ENCODE measurements around the gene CD53.

Gene CD53

DNA sequence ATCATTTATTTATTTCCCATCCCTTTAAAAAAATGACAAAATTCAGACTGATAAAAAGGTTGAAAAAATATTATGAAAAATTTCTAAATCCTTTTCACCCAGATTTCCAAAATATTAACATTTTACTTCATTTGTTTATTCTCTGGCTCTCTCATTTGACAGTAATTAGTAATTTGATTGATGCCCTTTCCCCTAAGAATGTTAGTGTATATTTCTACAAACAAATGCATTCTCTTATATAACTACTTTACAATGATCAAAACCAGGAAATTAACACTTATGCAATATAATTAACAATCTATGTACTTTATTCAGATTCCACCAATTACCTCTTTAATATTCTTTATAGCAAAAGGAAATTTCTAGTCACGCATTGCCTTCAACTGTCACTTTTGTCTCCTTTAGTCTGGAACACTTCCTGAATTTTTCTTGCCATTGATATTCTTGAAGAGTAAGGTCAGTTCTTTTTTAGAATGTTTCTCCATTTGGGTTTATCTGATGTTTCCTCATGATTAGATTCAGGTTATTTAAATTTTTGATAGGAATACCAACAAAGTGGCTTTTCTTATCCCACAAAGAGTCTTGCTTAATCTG is 3.9 kb downstream of the CD53 start:
- DNase-seq: no peak

DNA sequence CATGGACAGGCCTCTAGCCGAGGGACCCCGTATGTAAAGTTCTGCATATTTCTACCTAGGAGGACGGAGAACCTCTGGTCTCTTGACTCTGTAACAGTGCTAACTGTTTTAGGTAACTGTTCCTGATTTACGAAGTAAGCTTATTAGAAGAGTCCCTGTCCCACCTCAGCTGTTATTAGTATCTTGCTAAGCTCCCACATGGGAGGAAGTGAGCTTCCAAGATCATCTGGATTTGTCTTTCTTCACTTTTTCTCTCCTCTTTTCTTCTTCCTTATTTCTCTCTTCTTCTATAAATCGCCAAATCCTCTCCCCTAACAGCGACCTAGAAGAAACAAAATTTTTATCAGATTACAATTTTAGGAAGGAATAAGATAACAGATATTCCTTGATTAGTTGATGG is 4.4 kb downstream of the CD53 start:
- DNase-seq: no peak

DNA sequence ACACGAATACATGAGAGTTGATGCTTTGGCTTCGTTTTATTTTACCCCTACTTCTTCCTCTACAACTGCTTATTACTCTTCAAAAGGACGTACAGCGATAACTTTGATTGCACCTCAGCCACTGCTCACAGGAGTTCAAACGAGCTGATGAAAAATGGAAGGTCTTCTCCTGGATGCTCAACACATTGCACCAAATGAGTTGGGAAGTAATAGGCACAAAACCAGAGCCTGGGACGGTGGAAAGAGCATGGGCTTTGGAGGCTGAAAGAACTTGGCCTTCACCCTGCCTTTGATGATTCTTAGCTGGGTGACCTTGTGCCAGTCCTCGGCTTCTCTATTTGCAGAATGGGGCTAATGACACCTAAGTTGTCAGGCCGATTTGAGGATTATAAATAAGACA is 4.8 kb downstream of the CD53 start:
- no peak for DNase-seq

DNA sequence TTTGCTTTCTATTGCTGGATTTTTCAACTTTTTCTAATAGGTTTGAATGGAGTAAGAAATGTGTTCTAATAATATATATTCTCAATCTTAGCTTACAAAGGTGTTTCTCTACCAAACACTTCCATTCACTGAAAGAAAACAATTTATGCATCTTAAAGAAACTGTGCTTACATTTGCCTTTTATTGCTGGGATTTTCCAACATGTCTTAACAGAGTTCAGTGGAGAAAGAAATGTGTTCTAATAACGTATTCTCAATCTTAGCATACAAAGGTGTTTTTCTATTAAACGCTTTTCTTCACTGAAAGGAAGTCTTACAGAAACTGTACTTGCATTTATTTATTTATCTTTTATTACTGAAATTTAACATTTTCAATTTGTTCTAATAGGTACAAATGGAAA is 5.6 kb downstream of the CD53 start:
- no peak for DNase-seq

DNA sequence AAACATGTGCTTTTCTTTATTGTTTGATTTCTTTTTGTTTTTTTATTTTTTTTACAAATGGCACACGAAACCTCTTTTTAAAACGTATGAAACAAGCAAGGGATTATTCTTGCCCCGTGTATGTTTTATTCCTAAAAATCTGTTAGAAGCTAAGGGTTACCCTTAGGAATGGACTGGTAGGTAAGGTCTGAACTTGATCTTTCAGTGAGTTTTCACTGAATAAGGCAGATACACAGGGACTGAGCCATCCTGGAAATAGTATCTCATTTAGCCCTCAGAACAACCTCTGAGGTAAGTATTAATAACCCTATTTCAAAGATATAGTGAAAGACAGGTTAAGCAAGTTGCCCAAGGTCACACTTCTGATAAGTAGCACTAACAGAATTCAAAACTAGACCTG is 6.0 kb downstream of the CD53 start:
- no peak for DNase-seq

DNA sequence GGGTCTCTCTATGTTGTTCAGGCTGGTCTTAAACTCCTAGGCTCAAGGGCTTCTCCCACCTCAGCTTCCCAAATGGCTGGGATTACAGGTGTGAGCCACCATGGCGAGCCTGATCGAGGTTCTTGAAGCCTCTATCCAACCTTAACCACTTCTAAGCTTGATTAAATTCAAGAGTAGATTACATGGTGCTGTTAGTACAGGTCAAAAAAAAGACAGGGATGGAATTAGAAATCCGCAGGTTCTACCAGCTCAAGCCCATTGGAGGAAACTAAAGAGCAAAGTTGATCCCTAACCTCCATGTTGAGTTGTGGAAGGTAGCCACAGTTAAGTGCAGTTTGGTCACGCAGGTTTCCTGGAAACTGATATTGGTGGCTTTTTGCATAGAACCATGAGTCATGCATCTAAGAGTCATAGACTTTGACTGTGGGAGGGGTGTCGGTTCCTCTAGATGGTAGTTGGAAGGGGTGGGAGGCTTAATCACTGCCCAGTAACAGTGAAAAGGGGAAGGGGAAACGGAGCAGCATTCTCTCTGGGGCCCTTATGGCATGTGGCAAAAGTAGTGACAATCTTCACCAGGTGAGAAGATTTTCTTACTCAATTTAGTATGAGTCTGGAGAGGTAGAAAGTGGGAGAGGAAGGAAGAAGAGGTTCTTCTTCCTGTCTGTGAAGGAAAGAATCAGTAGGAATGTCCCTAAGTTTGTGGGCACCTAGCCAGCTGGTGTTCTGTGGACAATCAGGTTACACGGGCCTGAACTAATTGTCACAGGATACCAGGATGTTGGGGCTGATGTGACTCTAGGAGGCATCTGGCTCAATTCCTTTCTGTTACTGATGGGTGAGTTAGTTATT is 7.0 kb downstream of the CD53 start:
- DNase-seq: peak; percentile 84 to 89

DNA sequence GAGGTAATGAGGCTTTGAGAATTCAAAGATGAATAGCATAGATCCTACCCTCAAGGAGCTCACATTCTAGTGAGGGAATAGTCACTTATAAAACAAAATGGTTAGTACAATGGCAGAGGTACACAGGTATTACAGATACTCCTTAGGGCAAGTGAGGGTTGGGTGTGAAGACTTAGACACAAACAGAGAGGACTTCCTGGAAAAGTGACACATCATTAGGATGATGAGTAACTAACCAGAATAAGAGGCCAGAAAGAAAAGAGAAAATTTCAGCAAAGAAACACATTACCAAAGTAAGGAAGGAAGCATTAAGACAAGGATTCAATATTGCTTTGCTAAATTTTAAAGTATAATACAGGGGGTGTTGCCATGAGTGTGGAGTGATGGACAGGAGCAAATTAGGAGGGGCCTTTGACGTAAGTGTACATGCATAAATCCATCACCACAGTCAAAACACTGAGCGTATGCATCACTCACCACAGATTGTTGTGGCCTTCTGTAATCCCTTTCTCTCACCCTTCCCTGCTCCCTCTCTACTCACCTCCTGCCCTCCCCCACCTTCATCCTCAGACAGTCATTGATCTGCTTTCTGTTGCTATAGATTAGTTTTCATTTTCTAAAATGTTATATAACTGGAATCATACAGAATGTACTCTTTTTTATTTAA is 7.9 kb downstream of the CD53 start:
- DNase-seq: peak; percentile 59 to 73

DNA sequence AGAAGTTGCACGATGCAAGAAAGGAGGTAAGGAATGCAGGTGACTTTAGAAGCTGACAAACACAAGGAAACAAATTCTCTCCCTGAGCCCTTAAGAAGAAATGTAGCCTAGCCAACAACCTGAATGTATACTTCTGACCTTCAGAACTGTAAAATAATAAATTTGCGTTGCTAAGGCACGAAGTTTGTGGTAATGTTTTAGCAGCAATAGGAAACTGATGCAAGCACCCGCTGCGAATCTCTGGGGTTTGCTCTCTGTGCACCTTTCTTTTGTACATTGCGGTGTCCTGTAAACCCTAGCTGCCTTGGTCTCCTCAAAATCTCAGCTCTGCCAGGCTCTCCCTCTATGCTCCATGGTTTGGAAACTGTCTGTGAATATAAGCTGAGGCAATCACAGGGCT is 15.1 kb downstream of the CD53 start:
- DNase-seq: no peak

DNA sequence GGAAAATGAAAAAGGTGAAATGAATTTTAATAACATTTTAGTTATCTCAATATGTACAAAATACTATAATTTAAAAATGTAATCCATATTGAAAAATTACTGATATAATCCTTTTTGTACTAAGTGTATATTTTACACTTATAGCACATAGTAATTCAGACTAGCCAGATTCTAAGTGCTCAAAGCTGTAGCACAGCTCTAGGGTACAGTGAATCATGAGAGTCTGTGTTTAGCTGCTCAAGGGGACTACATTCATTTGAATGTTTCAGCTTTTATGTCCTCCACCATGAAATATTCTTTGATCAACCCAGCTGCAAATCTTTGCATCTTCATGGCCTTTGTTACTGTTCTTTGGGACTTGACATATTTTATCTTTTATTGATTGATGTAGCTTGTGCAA is 15.7 kb downstream of the CD53 start:
- DNase-seq: no peak

DNA sequence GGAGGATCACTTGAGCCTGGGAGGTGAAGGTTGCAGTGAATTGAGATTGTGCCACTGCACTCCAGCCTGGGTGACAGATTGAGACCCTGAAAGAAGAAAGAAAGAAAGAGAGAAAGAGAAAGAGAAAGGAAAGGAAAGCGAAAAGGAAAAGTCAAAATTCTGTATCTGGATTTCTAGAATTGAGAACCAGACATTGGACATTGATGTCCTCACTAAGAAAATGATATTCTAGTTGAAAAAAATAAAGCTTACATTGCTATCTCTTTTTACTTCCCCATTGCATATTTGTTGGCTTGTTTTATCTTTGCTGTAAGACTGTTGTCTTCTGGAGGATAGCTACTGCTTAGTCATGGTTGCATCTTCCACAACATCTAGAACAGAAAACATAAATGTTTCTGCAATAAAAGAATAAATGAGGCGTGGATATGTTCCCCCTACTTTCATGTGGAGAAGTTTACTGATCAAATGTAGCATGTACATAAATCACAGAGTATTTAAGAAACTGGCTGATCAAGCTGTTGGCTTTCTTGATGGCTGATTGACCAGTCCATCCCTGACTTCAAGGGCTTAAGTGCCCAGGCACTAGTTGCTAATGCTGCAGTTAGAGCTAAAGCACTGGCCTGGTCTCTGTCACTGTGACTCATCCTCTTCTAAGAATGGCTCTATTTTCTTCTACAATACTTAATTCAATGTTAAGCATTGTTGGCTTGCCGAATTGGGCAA is 17.7 kb downstream of the CD53 start:
- no peak for DNase-seq

DNA sequence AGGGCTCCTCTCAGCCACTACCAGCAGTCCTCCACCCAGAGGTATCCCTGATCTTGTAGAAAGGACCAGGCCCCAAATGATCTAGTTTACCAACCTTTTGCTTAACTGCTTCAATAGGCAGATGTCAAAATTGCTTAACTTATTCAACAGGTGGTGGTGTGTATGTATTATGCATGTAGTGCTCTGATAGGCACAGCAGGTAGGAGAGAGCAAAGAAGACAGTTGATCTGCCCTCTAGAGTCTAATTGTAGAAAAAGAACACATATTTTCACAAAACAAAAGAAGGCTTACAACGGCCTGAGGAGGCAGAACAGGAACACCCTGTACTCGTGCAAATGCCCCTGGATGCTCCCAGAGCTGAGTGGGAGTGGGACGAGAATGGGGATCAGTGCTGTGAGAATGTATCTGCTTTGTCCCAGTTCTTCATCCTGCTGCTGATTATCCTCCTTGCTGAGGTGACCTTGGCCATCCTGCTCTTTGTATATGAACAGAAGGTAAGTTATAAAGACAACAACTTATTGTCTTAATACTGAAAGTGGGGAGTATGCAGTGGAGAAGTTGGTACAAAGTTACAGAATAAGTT is 21.1 kb downstream of the CD53 start:
- DNase-seq: no peak

DNA sequence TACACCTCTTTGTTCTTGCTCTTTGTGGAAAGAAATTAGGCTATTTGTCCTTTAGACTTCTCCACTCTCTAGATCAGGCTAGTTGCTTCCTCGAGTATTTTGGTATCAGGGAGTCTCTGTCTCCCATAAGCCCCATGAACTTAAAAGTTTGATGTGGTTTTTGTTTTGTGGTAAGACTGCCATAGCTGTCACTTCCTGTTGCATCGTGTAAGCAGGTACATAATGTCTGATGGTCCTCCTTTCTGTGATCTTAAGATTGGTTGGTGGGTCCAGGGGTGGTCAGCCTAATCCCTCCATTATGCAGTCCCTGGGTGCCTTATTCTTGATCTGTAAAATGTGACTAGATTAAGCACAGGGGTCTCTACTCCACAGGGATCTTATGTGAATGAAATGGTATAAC is 23.1 kb downstream of the CD53 start:
- peak in 1 of 2 donors; percentile 62 for DNase-seq

DNA sequence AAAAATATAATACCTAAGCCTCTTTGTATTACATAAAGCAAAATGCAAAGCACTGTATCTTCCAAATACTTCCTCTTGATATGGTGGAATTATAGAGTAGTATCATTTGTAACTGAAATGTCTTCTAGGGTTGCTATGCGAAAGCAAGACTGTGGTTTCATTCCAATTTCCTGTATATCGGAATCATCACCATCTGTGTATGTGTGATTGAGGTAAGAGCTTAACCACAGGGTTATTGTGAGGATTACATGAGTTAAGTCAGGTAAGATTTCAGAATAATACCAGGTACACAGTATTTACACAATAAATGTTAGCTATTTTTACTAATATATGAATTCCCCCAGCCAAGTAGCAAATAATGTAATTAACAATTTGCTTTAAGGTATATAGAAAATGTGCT is 24.7 kb downstream of the CD53 start:
- no peak for DNase-seq

DNA sequence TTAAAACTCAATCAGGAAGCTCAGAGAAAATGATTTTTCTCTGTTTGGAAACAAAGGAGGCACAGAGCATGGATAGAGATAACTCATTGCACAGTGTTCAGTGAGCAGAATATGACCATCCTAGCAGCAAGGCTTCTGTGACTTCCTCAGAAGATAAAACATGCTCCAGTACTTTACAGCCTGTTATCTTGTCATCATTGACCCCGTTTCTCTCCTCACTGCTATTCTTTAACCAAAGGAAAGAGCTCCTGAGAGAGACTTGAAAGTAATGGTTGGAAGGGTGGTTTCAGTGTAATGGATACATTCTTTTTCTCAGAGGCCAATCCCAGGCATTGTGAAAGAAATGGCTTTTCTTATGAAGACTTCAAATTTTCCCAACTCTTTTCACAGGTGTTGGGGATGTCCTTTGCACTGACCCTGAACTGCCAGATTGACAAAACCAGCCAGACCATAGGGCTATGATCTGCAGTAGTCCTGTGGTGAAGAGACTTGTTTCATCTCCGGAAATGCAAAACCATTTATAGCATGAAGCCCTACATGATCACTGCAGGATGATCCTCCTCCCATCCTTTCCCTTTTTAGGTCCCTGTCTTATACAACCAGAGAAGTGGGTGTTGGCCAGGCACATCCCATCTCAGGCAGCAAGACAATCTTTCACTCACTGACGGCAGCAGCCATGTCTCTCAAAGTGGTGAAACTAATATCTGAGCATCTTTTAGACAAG is 25.9 kb downstream of the CD53 start:
- DNase-seq: no peak

DNA sequence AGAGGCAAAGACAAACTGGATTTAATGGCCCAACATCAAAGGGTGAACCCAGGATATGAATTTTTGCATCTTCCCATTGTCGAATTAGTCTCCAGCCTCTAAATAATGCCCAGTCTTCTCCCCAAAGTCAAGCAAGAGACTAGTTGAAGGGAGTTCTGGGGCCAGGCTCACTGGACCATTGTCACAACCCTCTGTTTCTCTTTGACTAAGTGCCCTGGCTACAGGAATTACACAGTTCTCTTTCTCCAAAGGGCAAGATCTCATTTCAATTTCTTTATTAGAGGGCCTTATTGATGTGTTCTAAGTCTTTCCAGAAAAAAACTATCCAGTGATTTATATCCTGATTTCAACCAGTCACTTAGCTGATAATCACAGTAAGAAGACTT is 26.5 kb downstream of the CD53 start:
- DNase-seq: no peak

DNA sequence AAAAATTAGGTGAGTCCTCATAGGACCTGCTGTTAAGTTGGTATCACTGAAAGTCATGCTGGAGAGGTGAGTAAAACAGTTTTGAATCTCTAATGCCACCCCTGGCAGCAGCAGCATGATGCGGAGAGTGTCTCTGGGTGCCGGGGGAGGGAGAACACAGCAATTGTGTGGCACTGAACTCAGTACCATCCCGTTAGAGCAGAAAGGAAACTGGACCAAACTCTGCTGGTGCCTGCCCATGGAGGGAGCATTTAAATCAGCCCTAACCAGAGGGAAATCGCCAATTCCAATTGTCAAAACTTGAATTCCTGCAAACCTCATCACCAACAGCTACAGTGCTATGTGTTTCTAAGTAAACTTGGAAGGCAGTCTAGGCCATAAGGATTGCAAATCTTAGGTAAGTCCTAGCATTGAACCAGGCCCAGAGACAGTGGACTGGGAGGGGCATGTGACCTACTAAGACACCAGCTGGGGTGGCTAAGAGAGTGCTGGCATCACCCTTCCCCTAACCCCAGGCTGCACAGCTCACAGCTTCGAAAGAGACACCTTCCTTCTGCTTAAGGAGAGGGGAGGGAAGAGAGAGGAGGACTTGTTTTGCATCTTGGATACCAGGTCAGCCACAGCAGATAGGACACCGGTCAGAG is 30.0 kb downstream of the CD53 start:
- no peak for DNase-seq

DNA sequence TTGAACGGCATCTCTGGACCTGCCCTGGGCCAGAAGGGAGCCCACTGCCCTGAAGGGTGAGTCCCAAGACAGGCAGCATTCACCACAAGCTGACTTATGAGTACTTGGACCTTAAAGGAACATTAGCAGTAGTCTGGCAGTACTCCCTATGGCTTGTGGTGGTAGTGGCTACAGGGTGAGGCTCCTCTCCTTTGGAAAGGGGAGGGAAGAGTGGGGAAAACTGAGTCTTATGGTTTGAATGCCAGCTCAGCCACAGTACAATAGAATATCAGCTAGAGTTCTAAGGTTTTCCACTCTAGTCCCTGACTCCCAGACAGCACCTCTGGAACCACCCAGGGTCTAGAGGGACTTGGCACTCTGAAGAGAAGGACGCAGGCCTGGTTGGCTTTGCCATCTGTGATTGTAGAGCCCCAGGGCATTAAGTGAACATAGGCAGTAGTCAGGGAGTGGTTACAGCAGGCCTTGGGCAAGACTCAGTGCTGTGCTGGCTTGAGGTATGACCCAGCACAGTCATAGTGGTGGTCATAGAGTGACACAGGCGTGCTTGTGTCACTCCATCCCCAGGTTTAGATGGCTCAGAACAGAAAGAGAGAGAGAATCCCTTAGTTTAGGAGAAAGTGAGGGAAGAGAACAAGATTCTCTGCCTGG is 31.0 kb downstream of the CD53 start:
- DNase-seq: no peak

DNA sequence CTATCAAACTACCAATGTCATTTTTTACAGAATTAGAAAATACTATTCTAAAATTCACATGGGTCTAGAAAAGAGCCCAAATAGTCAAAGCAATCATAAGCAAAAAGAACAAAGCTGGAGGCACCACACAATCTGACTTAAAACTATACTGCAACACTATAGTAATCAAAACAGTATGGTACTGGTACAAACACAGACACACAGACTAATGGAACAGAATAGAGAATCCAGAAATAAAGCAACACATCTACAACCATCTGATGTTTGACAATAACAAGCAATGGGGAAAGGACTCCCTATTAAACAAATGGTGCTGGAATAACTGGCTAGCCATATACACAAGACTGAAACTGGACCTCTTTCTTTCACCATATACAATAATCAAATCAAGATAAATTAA is 39.8 kb downstream of the CD53 start:
- DNase-seq: no peak

DNA sequence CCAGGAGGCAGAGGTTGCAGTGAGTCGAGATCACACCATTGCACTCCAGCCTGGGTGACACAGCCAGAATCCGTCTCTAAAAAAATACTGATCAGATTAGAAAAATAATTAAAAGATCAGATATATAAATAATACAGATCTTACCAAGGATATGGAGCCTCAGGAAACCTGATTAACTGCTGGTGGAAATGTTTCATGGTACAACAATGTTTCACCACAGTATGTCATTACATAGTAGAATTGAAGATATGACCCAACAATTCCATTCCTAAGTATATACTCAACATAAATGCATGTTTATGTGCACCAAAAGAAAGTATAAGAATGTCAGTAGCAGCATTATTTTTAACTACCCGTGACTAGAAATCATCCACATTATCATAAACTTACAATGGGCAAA is 41.7 kb downstream of the CD53 start:
- no peak for DNase-seq

DNA sequence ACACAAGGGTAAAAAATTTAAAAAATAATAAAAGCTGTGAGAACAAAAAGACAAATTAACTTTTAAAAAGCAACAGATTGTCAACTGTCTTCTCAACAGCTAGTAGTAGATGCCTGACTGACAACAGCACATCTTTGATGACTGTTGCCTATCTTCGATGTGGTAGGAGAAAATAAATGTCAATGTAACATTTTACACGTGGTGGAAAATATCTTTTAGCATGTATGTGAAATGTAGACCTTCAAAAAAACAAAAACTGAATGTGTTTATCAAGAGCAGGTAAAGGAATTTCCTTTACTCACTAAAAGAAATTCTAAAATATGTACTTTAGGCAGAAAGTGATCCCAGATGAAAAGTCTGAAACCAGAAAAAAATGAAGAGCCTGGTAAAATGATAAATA is 42.9 kb downstream of the CD53 start:
- DNase-seq: no peak

DNA sequence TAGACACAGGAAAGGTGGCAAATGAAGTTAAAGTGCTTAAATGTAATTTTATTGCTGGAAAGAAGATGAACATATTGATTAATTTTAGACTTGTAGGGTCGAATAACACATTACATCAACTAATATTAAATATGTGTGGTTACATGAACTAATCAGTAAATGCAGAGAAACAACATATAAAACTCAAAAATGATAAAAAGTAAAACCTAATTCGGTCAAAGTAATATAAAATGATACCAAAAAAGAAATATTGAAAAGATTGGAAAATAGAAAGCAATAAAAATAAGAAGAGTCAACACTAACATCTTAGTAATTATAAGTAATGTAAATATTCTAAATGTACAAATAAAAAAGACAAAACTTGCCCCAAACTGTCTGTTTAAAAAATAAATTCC is 43.3 kb downstream of the CD53 start:
- DNase-seq: no peak
